Measurements from ENCODE around the gene TMC6.
"Not testable (repeated sequence)": the region's sequence is repeated elsewhere in the genome, so short reads cannot be mapped to it uniquely, and the experiment has no call there.

Gene TMC6

GRCh38 chr17:78122931-78123249 lies 5.7 kb downstream of the TMC6 start:
- DNase-seq, result no peak

DNA sequence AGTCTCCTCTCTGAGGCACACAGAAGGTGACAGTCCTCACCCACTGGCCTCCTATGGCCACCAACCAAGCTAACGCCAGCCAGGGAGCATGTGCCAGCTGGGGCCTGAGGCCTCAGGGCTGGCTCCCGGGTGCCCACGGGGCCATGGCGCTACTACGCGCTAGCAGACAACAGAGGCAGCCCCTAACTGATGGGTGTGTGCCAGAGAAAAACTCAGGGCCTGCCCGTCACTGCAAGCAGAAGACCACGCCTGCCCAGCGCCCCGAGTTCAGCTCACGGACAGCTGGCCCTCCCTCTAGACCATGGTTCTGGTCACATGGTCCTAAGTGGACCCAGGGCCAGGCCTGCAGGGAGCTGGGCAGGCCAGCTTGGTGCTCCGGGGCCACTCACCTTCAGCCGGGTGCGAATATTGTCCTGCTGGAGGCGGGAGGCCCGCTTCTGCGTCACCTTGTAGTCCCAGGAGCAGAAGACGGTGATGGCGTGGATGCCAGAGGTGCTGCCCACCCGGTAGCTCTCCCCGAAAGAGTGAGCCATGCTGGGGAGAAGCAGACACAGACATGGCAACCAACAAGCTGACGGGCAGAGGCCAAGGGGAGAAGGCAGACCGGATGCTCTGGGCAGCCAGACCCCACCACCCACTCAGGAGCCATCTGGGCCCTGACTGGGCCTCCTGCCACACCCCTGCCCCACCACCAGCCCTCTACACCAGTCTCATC lies 6.2 kb downstream of the TMC6 start:
- DNase-seq, result no peak

DNA sequence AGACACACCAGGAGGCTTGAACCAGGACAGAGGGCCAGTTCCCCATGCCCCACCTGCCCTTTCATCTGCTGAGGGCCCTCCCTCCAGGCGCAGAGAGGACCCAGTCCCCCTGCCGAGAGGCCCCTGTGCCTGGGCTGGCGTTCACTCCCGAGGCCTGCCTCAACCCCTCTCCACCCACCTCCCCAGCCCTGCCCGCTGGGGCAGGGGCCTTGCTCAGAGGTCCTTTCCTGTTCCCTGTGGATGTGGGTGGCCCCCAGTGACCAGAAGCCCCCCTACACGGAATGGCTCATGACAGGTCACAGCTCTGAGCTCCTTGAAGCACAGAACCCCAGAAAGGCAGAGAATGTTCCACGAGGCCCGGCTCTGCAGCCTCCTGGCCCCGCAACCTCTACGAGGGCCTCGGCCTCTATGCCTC lies 6.7 kb downstream of the TMC6 start:
- no peak for DNase-seq

- no peak for DNase-seq
Measured at GRCh38 chr17:78120971-78121800, 7.4 kb downstream of the TMC6 start.

- DNase-seq, result no peak
Measured at GRCh38 chr17:78120537-78120936, 8.0 kb downstream of the TMC6 start.

DNA sequence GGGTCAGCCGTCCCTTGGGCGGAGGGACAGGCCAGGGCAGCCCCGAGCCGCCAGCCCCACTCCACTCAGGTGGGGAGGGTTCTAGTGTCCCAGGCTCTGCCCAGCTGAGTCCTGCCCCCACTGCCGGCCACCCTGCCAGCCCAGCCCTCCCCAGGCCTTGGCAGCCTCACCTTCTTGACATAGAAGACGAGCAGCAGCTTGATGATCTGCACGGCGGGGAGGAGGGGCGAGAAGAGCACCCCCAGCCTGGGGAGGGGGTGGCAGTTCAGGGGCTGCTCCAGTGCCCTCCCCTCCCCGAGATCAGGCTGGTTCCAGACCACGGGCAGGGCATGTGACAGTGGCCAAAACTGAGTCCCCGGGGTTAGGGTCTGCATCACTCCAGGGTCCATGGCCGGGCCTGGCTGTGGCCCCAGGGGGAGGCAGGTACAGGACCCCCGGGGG lies 9.7 kb downstream of the TMC6 start:
- DNase-seq, result no peak

- no peak for DNase-seq
Measured at GRCh38 chr17:78117027-78117981, 11.3 kb downstream of the TMC6 start.

DNA sequence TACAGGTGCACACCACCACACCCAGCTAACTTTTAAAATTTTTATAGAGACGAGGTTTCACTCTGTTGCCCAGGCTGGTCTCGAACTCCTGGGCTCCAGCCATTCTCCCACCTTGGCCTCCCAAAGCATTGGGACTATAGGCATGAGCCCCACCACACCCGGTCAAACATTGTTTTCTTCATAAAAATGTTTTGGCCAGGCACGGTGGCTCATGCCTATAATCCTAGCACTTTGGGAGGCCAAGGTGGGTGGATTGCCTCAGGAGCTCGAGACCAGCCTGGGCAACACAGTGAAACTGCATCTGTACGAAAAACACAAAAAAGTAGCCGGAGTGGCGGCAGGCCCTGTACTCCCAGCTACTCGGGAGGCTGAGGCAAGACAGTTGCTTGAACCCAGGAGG lies 12.1 kb downstream of the TMC6 start:
- no peak for DNase-seq

DNA sequence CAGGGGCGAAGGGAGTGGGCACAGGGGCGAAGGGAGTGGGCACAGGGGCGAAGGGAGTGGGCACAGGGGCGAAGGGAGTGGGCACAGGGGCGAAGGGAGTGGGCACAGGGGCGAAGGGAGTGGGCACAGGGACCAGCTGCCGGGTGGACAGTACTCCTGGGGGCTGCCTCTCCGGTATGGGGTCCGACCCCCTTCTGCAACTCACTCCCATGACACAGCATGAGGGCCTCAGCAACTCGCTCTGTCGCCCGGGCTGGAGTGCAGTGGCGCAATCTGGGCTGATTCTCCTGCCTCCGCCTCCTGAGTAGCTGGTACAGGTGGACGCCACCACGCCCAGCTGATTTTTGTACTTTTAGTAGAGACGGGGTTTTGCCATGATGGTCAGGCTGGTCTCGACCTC lies 12.8 kb downstream of the TMC6 start:
- not testable (repeated sequence) for DNase-seq

GRCh38 chr17:78114831-78115723 lies 13.5 kb downstream of the TMC6 start:
- no peak for DNase-seq

- no peak for DNase-seq
Measured at GRCh38 chr17:78113804-78114785, 14.5 kb downstream of the TMC6 start.

DNA sequence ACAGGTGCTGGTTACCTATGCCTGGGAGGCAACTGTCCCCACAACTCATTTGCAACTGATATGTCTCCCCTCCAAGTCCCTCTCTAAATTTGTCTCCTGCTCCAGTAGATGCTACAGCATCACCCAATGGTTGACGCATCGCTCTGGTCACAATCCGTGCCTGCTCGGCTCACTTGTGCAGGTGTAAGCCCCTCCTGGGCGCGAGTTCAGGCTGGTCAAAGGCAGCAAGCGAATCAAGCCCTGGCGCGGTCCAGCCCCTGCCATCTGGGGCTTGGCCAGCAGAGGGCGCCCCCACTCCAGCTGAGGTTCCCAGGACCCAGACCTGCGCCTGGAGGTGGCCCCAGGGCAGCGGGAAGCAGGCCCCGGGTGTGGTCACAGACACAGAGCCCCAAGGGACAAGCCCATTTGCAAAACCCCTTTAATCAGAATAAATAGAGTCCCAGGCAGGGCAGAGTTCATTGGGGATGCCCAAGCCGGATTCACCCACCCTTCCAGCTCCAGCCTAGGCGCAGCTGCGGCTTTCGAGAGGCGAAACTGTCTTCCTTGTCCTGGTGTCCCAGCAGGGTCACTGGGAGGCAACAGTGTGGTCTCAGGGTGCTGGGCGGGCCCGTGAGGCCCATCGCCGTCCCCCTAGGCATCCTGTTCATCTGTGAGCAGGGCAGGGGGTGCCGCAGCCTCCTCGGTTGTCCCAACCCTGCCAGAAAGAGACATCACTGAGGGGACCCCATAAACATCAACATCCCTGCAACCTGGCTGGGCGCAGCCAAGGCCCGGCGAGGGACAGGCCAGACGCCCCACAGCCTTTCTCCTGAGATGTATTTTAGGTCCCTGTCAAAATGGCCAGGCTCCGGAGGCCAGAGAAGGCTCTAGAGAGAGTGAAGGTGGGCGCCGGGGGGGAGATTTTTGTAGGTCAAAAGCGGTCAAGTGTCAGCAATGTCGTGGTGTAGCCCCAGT lies 15.8 kb downstream of the TMC6 start:
- peak; percentile 73 for DNase-seq

GRCh38 chr17:78111727-78112517 lies 16.6 kb downstream of the TMC6 start:
- no peak for DNase-seq

- no peak for DNase-seq
Measured at GRCh38 chr17:78111016-78111726, 17.4 kb downstream of the TMC6 start.

DNA sequence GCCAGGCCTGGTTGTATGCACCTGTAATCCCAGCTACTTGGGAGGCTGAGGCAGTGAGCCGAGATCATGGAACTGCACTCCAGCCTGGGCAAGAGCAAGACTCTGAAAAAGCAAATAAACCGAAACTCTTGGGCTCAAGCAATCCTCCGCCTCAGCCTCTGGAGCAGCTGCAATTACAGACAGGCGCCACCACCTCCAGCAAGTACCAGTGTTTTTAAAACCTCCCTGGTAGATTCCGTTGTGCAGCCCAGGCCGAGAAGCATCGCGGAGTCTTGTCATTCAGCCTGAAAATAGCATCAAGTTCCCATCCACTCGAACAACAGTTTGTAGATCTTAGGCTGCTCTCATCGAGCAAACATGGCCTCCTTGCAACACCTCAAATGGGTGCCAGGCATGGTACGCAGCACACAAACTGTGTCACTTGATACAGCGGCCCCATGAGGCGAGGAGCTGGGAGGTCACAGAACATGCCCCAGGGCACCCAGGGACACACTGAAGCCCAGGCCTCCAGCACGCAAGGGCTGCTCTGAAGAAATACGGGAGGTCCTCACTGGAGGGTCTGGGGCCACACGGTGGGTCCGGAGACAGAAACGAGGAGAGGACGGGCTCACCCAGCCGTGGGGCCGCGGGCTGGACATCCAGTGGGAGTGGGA lies 18.1 kb downstream of the TMC6 start:
- DNase-seq, result no peak

DNA sequence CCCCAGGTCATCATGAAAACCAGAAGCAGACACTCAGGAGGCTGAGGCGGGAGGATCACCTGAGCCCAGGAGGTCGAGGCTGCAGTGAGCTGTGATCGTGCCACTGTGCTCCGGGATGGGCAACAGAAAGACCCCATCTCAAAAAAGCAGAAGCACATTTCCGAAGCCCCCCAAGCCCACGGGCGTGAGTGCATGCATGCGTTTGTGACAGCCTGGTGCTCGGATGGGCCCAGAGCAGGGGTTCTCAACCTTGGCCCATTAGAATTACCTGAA lies 19.1 kb downstream of the TMC6 start:
- DNase-seq, result no peak

GRCh38 chr17:78108726-78109488 lies 19.6 kb downstream of the TMC6 start:
- DNase-seq, result no peak
